Karpas-422 (cell line): ENCODE data around the gene KLHDC10. TPM values are rescaled to one million over a fixed set of nuclear protein-coding genes. Genes with fewer than 3 reads are reported as not detected.

ENCODE experiments used
- DNase-seq: peaks from one replicate; pipeline ENCODE4 v3.0.0-alpha.2; 2015
- H2AFZ ChIP-seq: fragments of 200-600 bp; sonication (generic); 2 replicates; pipeline ENCODE4 v1.6.1; 2014; ENCODE audit warnings: antibody characterized with exemption, low read length, mixed read lengths
- H3K27ac ChIP-seq: fragments of 200-600 bp; sonication (generic); 2 replicates; pipeline ENCODE4 v1.5.1; 2014; ENCODE audit warnings: mild to moderate bottlenecking, low read length, moderate library complexity
- H3K27me3 ChIP-seq: fragments of 200-600 bp; sonication (generic); 2 replicates; pipeline ENCODE4 v1.6.1; 2014; ENCODE audit warnings: low read length, mixed read lengths
- H3K36me3 ChIP-seq: fragments of 200-600 bp; sonication (generic); 2 replicates; pipeline ENCODE4 v1.6.1; 2014; ENCODE audit warnings: low read length, mixed read lengths; ENCODE audit not compliant: insufficient read depth
- H3K4me1 ChIP-seq: fragments of 200-600 bp; sonication (generic); 2 replicates; pipeline ENCODE4 v1.6.1; 2014; ENCODE audit warnings: mild to moderate bottlenecking, low read length, mixed read lengths
- H3K4me2 ChIP-seq: fragments of 200-600 bp; sonication (generic); 2 replicates; pipeline ENCODE4 v1.6.1; 2014; ENCODE audit warnings: low read length, low read depth, mild to moderate bottlenecking; ENCODE audit not compliant: poor library complexity, severe bottlenecking
- H3K4me3 ChIP-seq: fragments of 200-600 bp; sonication (generic); 2 replicates; pipeline ENCODE4 v1.5.1; 2014; ENCODE audit warnings: mild to moderate bottlenecking, antibody characterized with exemption, low read length, mixed read lengths
- H3K79me2 ChIP-seq: fragments of 200-600 bp; sonication (generic); 2 replicates; pipeline ENCODE4 v1.6.1; 2014; ENCODE audit warnings: mild to moderate bottlenecking, low read length, mixed read lengths
- H3K9ac ChIP-seq: fragments of 200-600 bp; sonication (generic); 2 replicates; pipeline ENCODE4 v1.6.0; 2014; ENCODE audit warnings: low read length
- H3K9me2 ChIP-seq: fragments of 200-600 bp; sonication (generic), shearing (Covaris generic); replicated peaks from 2 replicates; pipeline ENCODE4 v1.6.0; 2014; ENCODE audit warnings: mild to moderate bottlenecking, low read length, moderate library complexity; ENCODE audit not compliant: insufficient read depth
- H3K9me3 ChIP-seq: fragments of 300-700, 200-600 bp; sonication (generic); 2 replicates; pipeline ENCODE4 v1.6.1; 2014; ENCODE audit warnings: low read length, mixed read lengths
- H4K20me1 ChIP-seq: fragments of 200-600 bp; sonication (generic); 2 replicates; pipeline ENCODE4 v1.6.1; 2014; ENCODE audit warnings: mild to moderate bottlenecking, antibody characterized with exemption, low read length, low read depth; ENCODE audit not compliant: insufficient read depth
- total RNA-seq: library from RNA; depleted of rRNA; stranded (reverse); fragments of >200 nt; shearing (Covaris generic); gene quantifications from 2 replicates; pipeline ENCODE4 v1.2.3, GENCODE V29; 2014; ENCODE audit warnings: low replicate concordance

KLHDC10 gene
- total RNA-seq, 1 experiment from 2014 or later, result 14.1 TPM

DNA sequence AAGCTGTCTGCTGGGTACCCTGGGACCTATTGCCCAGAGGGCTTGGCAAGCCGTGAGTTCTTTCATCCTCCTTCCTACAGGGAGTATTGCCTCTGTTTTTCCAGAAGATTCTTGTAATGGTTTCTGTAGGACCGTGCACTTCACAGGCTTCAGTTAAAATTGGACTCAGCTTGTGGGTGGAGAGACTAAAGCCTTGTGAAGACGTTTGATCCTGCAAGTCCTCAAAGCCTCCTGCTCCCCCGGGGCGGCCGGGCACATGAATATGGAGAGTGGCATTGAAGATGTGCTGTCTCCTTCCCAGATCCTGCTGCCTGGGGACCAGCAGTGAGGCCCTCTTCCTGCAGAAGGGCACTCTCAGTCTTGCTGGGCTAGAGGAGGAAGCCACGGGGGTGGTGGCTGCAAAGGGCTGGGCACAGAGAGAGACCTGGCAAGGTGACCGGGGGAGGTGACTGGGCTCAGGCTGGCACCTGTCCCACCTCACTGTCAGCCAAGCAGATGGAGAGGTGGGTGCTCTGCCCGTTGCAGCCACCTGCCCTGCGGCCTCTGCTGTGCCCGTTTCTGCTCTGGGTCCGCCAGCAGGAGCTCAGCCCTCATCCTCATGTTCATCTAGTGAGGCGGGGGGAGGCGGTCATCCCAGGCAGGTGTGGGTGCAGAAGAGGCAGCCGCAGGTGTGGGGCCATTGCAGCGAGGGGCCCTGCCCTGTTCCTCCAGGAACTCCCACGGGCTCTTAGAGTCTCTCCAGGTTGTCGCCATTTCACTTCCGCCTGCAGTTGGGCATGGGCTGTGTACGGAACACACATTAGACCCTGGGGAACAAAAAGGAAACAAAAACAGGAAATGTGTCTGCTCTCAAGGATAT is 79.2 kb downstream of the KLHDC10 start:
- no peak for DNase-seq
- no peaks in the 10 kb centered on the region for H4K20me1 ChIP-seq
- H3K79me2 ChIP-seq, result no peaks in the 10 kb centered on the region
- H3K27ac ChIP-seq, result no peak overlapping the region
- H3K4me2 ChIP-seq, result no peak overlapping the region
- H3K4me3 ChIP-seq, result no peak overlapping the region
- H2AFZ ChIP-seq, result peak overlapping the region; percentile 54; the same call in 1 of the 2 replicates
- H3K9me3 ChIP-seq, result no peaks in the 10 kb centered on the region
- no peak overlapping the region for H3K9ac ChIP-seq
- no peaks in the 10 kb centered on the region for H3K36me3 ChIP-seq
- no peaks in the 10 kb centered on the region for H3K27me3 ChIP-seq
- no peaks in the 10 kb centered on the region for H3K9me2 ChIP-seq
- peaks cover 10% of the 10 kb centered on the region for H3K4me1 ChIP-seq

DNA sequence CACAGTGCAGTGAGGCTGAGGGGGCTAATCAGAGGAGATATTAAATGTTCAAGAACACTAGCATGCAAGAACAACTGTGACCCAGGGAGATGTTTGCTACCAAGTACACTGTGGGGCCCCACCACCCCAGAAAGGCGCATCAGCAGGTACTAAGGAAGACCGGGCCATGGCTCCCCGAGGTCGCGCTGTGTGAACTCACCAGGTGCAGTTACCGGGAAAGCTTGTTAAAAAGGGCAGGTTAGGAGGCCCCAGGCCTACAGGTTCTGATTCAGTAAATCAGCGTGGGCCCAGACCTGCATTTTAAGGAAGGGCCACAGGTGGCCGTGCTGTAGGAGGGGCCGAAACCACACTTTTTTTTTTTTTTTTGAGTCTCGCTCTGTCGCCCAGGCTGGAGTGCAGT is 80.3 kb downstream of the KLHDC10 start:
- Histone ChIP-seq H3K27me3 (no peaks in the 10 kb centered on the region), H3K27ac (no peak overlapping the region), H3K9ac (no peak overlapping the region), H4K20me1 (no peaks in the 10 kb centered on the region), H3K4me3 (no peak overlapping the region), H2AFZ (no peak overlapping the region; the same call in 1 of the 2 replicates), H3K79me2 (no peaks in the 10 kb centered on the region), H3K4me1 (peaks cover 10% of the 10 kb centered on the region), H3K4me2 (no peak overlapping the region), H3K9me2 (no peaks in the 10 kb centered on the region), H3K9me3 (no peaks in the 10 kb centered on the region), H3K36me3 (no peaks in the 10 kb centered on the region)
- DNase-seq, result peak; percentile 54

DNA sequence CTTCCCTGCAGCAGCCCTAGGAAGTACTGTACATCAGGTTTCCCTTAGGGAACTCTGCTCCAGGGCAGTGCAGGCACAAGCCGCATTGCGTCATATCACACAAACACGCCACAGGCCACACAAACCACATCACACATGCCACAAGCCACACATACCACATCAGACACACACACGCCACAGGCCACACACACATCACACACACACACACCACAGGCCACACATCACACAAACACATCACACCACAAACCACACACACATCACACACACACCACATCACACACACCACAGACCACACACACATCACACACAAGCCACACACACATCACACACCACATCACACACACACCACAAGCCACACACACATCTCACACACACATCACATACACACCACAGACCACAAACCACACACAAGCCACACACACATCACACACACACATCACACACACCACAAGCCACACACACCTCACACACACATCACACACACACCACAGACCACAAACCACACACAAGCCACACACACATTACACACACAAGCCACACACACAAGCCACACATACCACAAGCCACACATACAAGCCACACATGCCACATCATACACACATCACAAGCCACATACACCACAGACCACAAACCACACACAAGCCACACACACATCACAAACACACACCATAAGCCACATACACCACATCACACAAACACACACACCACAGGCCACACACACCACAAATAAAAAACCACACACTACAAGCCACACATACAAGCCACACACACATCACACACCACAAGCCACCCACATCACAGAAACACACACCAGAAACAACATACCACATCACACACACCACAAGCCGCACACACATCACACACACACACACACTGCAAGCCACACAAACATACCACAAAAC is 81.5 kb downstream of the KLHDC10 start:
- Histone ChIP-seq H3K27ac (no peak overlapping the region), H3K27me3 (no peaks in the 10 kb centered on the region), H3K4me2 (no peak overlapping the region), H4K20me1 (no peaks in the 10 kb centered on the region), H3K9ac (no peak overlapping the region), H3K36me3 (no peaks in the 10 kb centered on the region), H3K79me2 (no peaks in the 10 kb centered on the region), H3K9me2 (no peaks in the 10 kb centered on the region), H2AFZ (no peak overlapping the region), H3K4me3 (no peak overlapping the region), H3K4me1 (peaks cover 10% of the 10 kb centered on the region), H3K9me3 (no peaks in the 10 kb centered on the region)
- no peak for DNase-seq

DNA sequence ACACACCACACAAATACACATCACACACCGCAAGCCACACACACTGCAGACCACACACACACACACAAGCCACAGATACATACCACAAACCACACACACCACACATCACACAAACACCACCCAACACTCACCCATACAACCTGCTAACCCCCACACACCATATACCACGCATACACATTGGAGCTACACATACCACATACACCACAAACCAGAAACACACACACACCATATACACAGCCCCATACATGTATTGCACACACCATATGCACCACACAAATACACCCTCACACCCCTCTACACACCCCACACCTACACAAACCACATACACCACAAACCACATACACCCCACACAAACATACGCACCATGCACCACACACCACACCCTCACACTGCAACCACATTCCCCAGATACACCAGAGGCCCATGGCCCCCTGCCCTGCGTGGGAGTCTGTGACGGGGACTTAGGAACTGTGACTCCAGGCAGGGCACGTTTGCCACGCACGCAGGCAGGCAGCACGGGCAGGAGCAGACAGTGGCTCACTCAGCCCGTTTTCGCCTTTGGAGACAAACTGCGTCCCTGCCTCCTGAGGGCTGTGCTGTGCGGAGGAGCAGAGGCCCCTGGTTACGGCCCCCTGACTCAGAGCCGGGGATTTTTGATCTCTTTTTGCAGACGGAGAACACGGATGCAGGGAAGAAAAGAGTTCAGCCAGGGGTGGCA is 82.3 kb downstream of the KLHDC10 start:
- DNase-seq, result no peak
- Histone ChIP-seq H3K4me3 (no peak overlapping the region), H3K4me1 (peaks cover 10% of the 10 kb centered on the region), H3K27me3 (no peaks in the 10 kb centered on the region), H3K9me3 (no peaks in the 10 kb centered on the region), H3K4me2 (no peak overlapping the region), H3K9ac (no peak overlapping the region), H3K79me2 (no peaks in the 10 kb centered on the region), H3K36me3 (no peaks in the 10 kb centered on the region), H4K20me1 (no peaks in the 10 kb centered on the region), H2AFZ (no peak overlapping the region), H3K9me2 (no peaks in the 10 kb centered on the region), H3K27ac (no peak overlapping the region)

DNA sequence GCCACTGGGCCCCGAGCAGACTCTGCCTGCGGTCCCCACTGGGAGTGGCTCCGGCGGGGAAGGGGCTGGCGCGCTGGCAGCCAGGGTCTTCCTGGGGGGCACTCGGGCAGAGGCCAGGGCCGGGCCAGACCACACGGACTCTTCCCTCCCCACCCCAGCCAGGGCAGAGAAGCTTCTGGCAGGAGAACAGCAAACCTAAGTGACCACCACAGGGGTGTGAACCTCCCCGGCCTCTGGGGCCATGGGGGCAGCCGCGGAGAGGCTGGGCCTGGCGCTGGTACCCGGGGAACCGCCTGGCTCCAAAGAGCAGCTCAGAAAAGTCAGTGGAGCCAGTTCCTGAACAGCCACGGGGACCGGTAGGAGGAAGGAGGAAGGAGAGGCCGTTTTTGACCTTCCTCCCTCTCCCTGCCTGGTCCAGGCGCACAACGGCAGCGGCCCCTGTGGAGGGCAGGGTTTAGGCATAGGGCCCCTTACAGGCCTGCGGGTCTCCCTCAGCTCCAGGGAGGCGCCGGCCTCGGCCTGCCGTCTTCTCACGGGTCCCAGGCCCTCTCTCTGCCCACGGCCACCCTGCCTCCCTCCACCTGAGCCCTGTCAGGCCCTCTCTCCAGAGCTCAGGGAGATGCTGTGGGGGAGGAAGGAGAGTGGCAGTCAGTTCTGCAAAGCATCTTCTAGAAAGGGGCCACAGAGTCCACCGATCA is 83.0 kb downstream of the KLHDC10 start:
- H3K4me3 ChIP-seq, result no peak overlapping the region
- no peaks in the 10 kb centered on the region for H3K36me3 ChIP-seq
- H3K9me2 ChIP-seq, result no peaks in the 10 kb centered on the region
- H3K4me2 ChIP-seq, result no peak overlapping the region
- H3K27me3 ChIP-seq, result no peaks in the 10 kb centered on the region
- H3K9me3 ChIP-seq, result no peaks in the 10 kb centered on the region
- H3K9ac ChIP-seq, result no peak overlapping the region
- peaks cover 10% of the 10 kb centered on the region for H3K4me1 ChIP-seq
- H3K27ac ChIP-seq, result no peak overlapping the region
- DNase-seq, result no peak
- H3K79me2 ChIP-seq, result no peaks in the 10 kb centered on the region
- no peak overlapping the region for H2AFZ ChIP-seq
- no peaks in the 10 kb centered on the region for H4K20me1 ChIP-seq

DNA sequence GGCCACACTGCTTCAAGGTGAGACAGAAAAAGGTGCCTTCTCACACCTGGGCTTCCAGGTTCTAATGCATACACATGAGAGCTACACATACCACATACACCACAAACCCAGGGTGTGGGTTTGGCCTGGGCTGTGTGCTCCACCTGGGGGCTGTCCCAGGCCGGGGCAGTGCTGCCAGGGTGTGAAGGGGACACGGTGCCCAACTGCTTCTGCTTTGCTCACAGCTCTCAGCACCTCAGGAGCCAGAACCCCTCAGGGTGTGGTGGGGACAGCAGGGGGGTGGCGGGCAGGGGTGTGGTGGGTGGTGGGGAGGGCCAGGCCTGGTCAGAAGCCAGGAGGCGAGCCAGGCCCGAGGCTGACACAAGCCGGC is 83.8 kb downstream of the KLHDC10 start:
- H3K9me3 ChIP-seq, result no peaks in the 10 kb centered on the region
- H3K36me3 ChIP-seq, result no peaks in the 10 kb centered on the region
- no peak for DNase-seq
- no peaks in the 10 kb centered on the region for H4K20me1 ChIP-seq
- H2AFZ ChIP-seq, result no peak overlapping the region
- H3K27ac ChIP-seq, result no peak overlapping the region
- H3K9me2 ChIP-seq, result no peaks in the 10 kb centered on the region
- H3K9ac ChIP-seq, result no peak overlapping the region
- no peak overlapping the region for H3K4me3 ChIP-seq
- H3K27me3 ChIP-seq, result no peaks in the 10 kb centered on the region
- no peak overlapping the region for H3K4me2 ChIP-seq
- no peaks in the 10 kb centered on the region for H3K79me2 ChIP-seq
- H3K4me1 ChIP-seq, result peaks cover 10% of the 10 kb centered on the region

DNA sequence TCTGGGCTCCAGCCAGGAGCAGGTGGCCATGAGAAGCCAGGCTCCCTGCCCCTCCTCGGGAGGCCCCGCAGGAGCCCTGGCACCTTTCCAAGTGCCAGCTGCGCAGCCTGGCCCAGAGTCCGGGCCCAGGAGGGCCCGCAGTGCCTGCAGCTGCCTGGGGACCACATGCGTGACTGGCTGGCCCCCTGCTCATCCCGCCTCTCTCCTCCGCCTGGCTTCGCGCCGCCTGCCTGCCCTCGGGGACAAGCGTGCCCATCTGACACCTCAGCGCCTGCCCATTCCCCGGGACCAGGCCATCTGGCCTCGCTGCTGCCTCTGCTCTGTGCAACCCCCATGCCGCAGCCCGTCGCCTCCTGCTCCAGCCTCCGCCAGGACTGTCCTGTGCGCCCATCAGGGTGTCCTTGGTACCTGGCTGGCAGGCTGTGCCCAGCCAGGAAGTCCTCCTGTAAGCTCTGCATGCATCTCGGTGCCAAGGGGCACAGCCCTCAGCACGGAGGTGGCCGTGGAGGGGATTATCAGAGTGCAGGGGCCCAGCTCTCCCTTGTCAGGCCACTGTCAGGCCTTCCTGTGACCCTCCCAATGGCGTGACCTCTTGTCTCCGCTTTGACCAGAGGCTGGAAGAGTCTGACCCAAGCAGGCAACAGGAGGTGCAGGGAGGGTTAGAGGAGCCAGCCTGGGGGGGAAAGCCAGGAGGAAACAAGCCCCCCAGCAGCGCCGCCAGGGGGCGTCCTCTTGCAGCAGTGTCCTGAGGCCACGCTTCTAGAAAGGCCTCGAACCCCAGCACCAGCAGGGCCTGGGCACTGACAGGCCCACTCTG is 84.4 kb downstream of the KLHDC10 start:
- peak; percentile 78 for DNase-seq
- Histone ChIP-seq H3K27ac (no peak overlapping the region), H3K4me3 (no peak overlapping the region), H3K27me3 (no peaks in the 10 kb centered on the region), H3K4me1 (peaks cover 8% of the 10 kb centered on the region), H3K4me2 (no peak overlapping the region), H2AFZ (no peak overlapping the region), H4K20me1 (no peaks in the 10 kb centered on the region), H3K9ac (no peak overlapping the region), H3K9me2 (no peaks in the 10 kb centered on the region), H3K79me2 (no peaks in the 10 kb centered on the region), H3K36me3 (peaks cover under 1% of the 10 kb centered on the region; the same call in 1 of the 2 replicates), H3K9me3 (no peaks in the 10 kb centered on the region)
